Activated T-helper 2 cell treated with anti-CD3 and anti-CD28 coated beads, Interferon-gamma antibody, Interleukin-2, Interleukin-4, amounts not matched to agents 10 μg/mL and 5 μg/mL and 100 μg/mL, durations not matched to agents 14 hours and 24 hours and 36 hours (primary cell): ENCODE results near the gene ZNF77. TPM values are rescaled to one million over a fixed set of nuclear protein-coding genes. Genes with fewer than 3 reads are reported as not detected.
A peak's percentile ranks its signal among the peaks of the same experiment; 100 is the strongest.
"Not testable (repeated sequence)": the region's sequence is repeated elsewhere in the genome, so short reads cannot be mapped to it uniquely, and the experiment has no call there.

ENCODE experiments used
- DNase-seq: peaks from one replicate; pipeline ENCODE4 v3.0.0; 2021; ENCODE audit warnings: low spot score
- H3K27ac Mint-ChIP-seq: one replicate; pipeline ENCODE4 v1.8.0; 2021; ENCODE audit warnings: mixed read lengths
- H3K27me3 Mint-ChIP-seq: one replicate; pipeline ENCODE4 v1.8.0; 2021; ENCODE audit warnings: low read depth, mixed read lengths
- H3K36me3 Mint-ChIP-seq: one replicate; pipeline ENCODE4 v1.8.0; 2021; ENCODE audit warnings: low read depth, mixed read lengths
- H3K4me1 Mint-ChIP-seq: one replicate; pipeline ENCODE4 v1.8.0; 2021; ENCODE audit warnings: low read depth, mixed read lengths
- H3K4me3 Mint-ChIP-seq: one replicate; pipeline ENCODE4 v1.8.0; 2021; ENCODE audit warnings: low read depth, mild to moderate bottlenecking, moderate library complexity, mixed read lengths
- H3K9me3 Mint-ChIP-seq: one replicate; pipeline ENCODE4 v1.8.0; 2021; ENCODE audit warnings: mixed read lengths
- intact Hi-C: fragments of 100-400 bp; cut with micrococcal nuclease; formaldehyde crosslinking; loops from one replicate; pipeline ENCODE4 v1.15.1; 2023
- total RNA-seq: library from RNA; stranded (reverse); gene quantifications from 2 replicates; pipeline ENCODE4 v1.2.3, GENCODE V29; 2022

The ZNF77 gene
- 3.5 and 4.0 TPM in 2 replicates for total RNA-seq

DNA sequence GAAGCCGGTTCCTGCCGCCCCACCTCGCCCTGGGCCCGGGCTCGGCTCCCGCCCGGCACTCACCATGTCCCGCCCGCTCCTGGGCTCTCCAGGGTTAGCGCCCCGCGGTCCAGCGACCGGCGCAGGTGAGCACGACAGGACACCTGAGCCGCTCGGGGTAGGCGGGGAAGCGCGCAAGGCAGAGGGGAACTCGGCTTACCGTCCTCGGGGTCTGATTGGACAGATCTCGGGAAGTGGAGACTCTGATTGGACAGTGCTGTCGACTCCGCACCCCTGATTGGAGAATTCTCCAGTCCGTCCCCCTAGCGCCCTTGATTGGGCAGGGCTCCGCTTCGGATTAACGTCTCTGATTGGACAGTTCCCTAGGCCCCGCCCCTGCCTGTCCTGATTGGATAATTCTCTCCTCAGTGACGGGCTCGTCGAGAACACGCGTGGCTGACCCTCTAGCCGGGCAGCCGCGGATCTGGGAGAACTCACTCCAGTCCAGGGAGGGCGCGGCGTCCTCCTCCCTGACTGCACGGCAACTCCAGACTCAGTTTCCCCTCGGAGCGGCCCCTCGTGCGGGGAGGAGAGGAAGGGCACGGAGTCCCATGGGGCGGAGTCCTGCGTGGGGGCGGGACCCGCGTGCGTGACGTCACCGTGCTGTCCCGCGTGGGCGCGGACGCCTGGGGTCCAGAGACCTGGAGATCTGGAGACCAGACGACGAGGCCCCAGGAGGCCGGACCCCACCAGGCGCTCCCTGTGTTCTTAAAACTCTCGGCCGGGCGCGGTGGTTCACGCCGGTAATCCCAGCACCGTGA lies at the start of gene ZNF77:
ZNF77 (minus strand) TSS at position 197 of the 800 bp plus-strand sequence; CDS start at position 66, 131 bp downstream.
- Mint-ChIP-seq H3K36me3 (peaks cover 16% of the 10 kb centered on the region), H3K27ac (peak within 1 kb of the TSS; percentile 96), H3K27me3 (no peaks in the 10 kb centered on the region), H3K4me1 (peaks cover 20% of the 10 kb centered on the region), H3K4me3 (peak within 1 kb of the TSS; percentile 94), H3K9me3 (no peaks in the 10 kb centered on the region)
- peak; percentile 97 for DNase-seq
- intact Hi-C loops = loop anchor here (1.0 kb wide), 1 partner anchor 45 kb away; the partner anchor contains the start of gene ZNF57

DNA sequence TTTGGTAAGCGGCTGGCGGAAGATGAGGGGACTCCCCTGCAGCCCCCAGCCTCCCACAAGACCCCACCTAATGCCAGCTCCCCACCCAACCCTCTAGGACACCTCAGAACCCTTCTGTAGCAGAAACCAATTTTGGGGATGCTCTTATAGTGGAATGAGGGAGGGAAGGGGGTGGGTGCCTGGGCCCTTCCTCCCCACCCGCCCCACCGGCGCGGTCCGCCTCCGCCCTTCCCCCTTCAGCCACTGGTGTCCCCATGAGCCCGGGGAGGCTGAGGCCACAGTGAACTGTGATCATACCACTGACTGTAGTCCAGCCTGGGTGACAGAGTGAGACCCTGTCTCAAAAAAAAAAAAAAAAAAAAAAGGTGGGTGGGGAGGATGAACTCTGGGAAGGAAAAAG lies 48.8 kb upstream of the ZNF77 start:
- Mint-ChIP-seq H3K27me3 (no peaks in the 10 kb centered on the region), H3K4me1 (no peaks in the 10 kb centered on the region), H3K36me3 (no peaks in the 10 kb centered on the region), H3K9me3 (no peaks in the 10 kb centered on the region), H3K27ac (no peak overlapping the region), H3K4me3 (no peak overlapping the region)
- intact Hi-C loops = no loop called here
- DNase-seq = no peak

DNA sequence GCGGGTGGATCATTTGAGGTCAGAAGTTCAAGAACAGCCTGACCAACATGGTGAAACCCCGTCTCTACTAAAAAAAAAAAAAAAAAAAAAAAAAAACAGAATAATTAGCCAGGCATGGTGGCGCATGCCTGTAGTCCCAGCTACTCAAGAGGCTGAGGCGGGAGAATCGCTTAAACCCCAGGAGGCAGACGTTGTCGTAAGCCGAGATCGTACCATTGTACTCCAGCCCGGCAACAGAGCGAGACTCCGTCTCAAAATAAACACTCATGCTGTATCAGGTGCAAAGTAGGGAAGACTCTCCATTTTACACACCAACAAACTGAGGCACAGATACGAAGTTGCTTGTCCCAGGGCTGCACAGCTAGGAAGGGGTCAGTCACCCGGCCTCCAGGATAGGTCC lies 48.2 kb upstream of the ZNF77 start:
- no peak for DNase-seq
- no peaks in the 10 kb centered on the region for H3K9me3 Mint-ChIP-seq
- no peaks in the 10 kb centered on the region for H3K27me3 Mint-ChIP-seq
- H3K4me3 Mint-ChIP-seq = no peak overlapping the region
- no peaks in the 10 kb centered on the region for H3K36me3 Mint-ChIP-seq
- intact Hi-C loops = no loop called here
- H3K27ac Mint-ChIP-seq = no peak overlapping the region
- no peaks in the 10 kb centered on the region for H3K4me1 Mint-ChIP-seq

DNA sequence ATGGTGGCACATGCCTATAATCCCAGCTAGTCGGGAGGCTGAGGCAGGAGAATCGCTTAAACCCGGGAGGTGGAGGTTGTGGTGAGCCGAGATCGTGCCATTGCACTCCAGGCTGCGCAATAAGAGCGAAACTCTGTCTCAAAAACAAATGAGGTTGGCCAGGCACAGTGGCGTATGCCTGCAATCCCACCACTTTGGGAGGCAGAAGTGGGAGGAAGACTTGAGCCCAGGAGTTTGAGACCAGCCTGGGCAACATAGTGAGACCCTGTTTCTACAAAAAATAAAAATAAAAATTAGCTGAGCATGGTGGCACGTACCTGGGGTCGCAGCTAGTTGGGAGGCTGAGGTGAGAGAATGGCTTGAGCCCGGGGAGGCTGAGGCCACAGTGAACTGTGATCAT lies 47.6 kb upstream of the ZNF77 start:
- H3K4me1 Mint-ChIP-seq, H3K27me3 Mint-ChIP-seq, H3K36me3 Mint-ChIP-seq, DNase-seq, H3K27ac Mint-ChIP-seq, intact Hi-C loops, H3K9me3 Mint-ChIP-seq, H3K4me3 Mint-ChIP-seq: not testable (repeated sequence)

DNA sequence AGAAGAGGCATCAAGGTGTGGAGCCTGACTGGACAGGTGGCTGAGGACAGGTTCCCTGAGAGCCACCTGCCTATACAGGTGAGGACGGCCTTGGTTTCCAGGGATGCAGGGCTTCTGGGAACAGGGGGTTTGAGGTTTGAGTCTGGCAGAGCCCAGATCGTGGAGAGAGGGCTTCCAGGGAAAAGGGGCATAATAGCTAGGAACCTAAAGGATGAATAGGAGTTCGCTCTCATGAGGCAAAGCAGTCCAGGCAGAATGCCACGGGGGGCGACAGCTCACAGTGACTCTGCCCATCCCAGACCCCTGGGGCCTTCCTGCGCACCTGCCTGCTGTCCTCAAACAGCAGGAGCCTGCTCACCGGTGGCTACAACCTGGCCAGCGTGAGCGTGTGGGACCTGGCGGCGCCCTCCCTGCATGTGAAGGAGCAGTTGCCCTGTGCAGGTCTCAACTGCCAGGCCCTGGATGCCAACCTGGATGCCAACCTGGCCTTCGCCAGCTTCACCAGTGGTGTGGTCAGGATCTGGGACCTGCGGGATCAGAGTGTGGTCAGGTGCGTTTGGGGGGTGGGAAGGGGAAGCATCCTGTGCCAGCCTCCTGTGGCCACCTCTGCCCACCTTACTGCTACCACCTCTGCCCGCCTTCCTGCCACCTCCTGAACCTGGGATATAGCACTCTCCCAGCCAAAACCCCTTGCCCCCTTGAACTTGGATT lies 44.6 kb upstream of the ZNF77 start:
- H3K9me3 Mint-ChIP-seq = no peaks in the 10 kb centered on the region
- H3K36me3 Mint-ChIP-seq = no peaks in the 10 kb centered on the region
- H3K4me3 Mint-ChIP-seq = no peak overlapping the region
- no peak overlapping the region for H3K27ac Mint-ChIP-seq
- DNase-seq = no peak
- intact Hi-C loops = no loop called here
- peaks cover 6% of the 10 kb centered on the region for H3K27me3 Mint-ChIP-seq
- no peaks in the 10 kb centered on the region for H3K4me1 Mint-ChIP-seq

DNA sequence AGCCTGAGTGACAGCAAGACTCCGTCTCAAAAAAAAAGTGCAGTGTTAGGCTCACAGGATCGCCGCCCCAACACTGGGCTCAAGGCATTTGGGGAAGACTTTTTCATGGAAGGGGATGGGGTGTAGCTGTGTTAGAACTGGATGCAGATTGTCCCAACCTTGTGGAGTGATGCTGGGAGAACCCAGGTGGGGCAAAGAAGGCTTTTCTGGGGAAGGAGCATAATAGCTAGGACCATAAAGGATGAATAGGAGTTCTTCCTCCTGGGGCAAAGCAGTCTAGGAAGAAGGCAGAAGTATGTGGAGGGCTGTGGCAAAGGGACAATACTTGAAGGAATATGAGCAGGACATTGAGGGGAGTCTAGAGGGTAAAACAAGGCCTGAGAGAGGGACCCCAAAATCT lies 43.8 kb upstream of the ZNF77 start:
- Mint-ChIP-seq H3K4me3 (no peak overlapping the region), H3K27me3 (peaks cover 8% of the 10 kb centered on the region), H3K36me3 (no peaks in the 10 kb centered on the region), H3K9me3 (no peaks in the 10 kb centered on the region), H3K4me1 (no peaks in the 10 kb centered on the region), H3K27ac (no peak overlapping the region)
- intact Hi-C loops = no loop called here
- DNase-seq = no peak

GRCh38 chr19:2987797-2988196 lies 43.0 kb upstream of the ZNF77 start:
- intact Hi-C loops = no loop called here
- Mint-ChIP-seq H3K27ac (no peak overlapping the region), H3K27me3 (peaks cover 14% of the 10 kb centered on the region), H3K4me3 (no peak overlapping the region), H3K4me1 (no peaks in the 10 kb centered on the region), H3K36me3 (no peaks in the 10 kb centered on the region), H3K9me3 (no peaks in the 10 kb centered on the region)
- DNase-seq = no peak

DNA sequence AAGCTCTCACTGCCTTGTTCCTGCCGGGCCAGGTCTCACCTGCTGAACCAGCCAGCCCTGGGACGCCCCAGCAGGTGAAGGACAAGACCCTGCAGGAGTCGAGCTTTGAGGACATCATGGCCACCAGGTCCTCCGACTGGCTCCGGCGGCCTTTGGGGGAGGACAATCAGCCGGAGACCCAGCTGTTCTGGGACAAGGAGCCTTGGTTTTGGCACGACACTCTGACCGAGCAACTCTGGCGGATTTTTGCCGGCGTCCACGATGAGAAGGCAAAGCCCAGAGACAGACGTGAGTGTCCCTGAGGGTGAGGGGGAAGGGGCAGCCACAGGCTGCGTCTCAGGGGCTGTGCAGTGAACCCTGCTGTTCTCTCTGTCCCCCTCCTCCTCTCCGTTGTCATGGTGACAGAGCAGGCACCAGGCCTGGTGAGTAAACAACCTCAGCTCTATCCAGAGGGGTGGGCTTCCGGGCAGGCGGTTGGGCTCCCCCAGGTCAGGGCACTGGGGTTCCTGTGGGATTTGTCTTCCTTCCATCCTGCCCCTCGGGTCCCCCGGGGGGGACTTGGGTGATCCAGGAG lies 42.3 kb upstream of the ZNF77 start:
- Mint-ChIP-seq H3K36me3 (no peaks in the 10 kb centered on the region), H3K27ac (no peak overlapping the region), H3K4me3 (no peak overlapping the region), H3K9me3 (no peaks in the 10 kb centered on the region), H3K4me1 (no peaks in the 10 kb centered on the region), H3K27me3 (peaks cover 14% of the 10 kb centered on the region)
- intact Hi-C loops = no loop called here
- DNase-seq = no peak

- H3K36me3 Mint-ChIP-seq = no peaks in the 10 kb centered on the region
- H3K27me3 Mint-ChIP-seq = peaks cover 18% of the 10 kb centered on the region
- no peaks in the 10 kb centered on the region for H3K4me1 Mint-ChIP-seq
- H3K4me3 Mint-ChIP-seq = no peak overlapping the region
- no peak for DNase-seq
- H3K27ac Mint-ChIP-seq = no peak overlapping the region
- intact Hi-C loops = no loop called here
- H3K9me3 Mint-ChIP-seq = no peaks in the 10 kb centered on the region
These were observed 39.4 kb upstream of the ZNF77 start for GRCh38 chr19:2984215-2984528.

GRCh38 chr19:2983351-2984214 lies 38.8 kb upstream of the ZNF77 start:
- Mint-ChIP-seq H3K4me3 (no peak overlapping the region), H3K27ac (no peak overlapping the region), H3K4me1 (no peaks in the 10 kb centered on the region), H3K9me3 (no peaks in the 10 kb centered on the region), H3K27me3 (peaks cover 18% of the 10 kb centered on the region), H3K36me3 (no peaks in the 10 kb centered on the region)
- DNase-seq = no peak
- intact Hi-C loops = no loop called here

DNA sequence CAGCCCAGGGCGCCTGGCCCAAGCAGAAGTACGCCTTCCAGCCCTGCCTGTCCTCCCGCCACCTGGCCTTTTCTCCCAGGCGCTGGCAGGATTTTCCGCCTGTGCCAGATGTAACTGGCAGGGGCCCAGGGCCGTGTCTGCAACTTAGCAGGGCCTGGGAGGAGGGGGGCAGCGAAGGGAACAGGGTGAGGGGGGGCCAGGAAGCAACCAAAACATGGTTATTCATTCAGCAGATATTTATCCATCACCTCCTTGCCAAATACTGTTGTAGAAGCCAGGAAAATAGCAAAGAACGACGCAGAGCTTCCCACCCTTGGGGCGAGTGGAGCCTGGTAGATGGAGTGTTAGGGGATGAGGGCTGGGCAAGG lies 38.2 kb upstream of the ZNF77 start:
- H3K27me3 Mint-ChIP-seq = peaks cover 18% of the 10 kb centered on the region
- no peak overlapping the region for H3K4me3 Mint-ChIP-seq
- no peaks in the 10 kb centered on the region for H3K4me1 Mint-ChIP-seq
- no peaks in the 10 kb centered on the region for H3K36me3 Mint-ChIP-seq
- intact Hi-C loops = no loop called here
- H3K27ac Mint-ChIP-seq = no peak overlapping the region
- no peak for DNase-seq
- H3K9me3 Mint-ChIP-seq = no peaks in the 10 kb centered on the region

DNA sequence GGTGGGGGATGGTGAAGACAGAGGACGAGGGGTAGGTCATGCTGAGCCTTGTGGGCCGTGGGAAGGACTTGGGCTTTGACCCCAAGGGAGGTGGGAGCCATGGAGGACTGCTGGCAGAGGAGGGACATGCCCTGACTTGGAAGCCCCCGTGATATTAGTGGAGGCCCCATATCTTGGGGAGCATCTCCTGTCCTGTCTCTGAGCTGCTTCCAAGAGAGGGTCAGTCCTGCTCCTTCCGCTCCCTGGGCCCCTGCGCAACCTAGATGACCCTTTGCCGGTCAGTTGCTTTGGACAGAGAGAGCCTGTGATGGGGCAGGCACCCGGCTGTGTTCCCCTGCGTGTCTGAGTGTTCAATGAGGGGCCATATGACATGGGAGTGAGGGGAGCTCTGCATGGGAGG lies 37.8 kb upstream of the ZNF77 start:
- H3K9me3 Mint-ChIP-seq = no peaks in the 10 kb centered on the region
- intact Hi-C loops = no loop called here
- peaks cover 18% of the 10 kb centered on the region for H3K27me3 Mint-ChIP-seq
- no peak for DNase-seq
- no peak overlapping the region for H3K4me3 Mint-ChIP-seq
- no peak overlapping the region for H3K27ac Mint-ChIP-seq
- no peaks in the 10 kb centered on the region for H3K36me3 Mint-ChIP-seq
- H3K4me1 Mint-ChIP-seq = peaks cover 2% of the 10 kb centered on the region
